GM12878 (cell line): ENCODE data around the gene CHAD. TPM values are rescaled to one million over a fixed set of nuclear protein-coding genes. Genes with fewer than 3 reads are reported as not detected.

Source experiments
- ATAC-seq: fragments of 200-7000 bp; cut with Tn5 transposase; 3 replicates; pipeline ENCODE4 v1.9.1; 2020; ENCODE audit warnings: mild to moderate bottlenecking, moderate library complexity
- BruUV-seq: library from RNA; stranded (reverse); fragments of 400-500 nt; replicated peaks from 2 replicates; lab custom pipeline; 2021; lab: Mats Ljungman, UMichigan
- CTCF ChIA-PET: fragments of 300-600 bp; sonication (Branson Sonifier 250); formaldehyde crosslinking; extraction: SDS; loops from one replicate; lab custom pipeline; 2021; ENCODE audit warnings: inconsistent platforms; lab: Yijun Ruan, JAX
- POLR2A ChIA-PET: fragments of 350-600 bp; formaldehyde crosslinking; extraction: SDS; loops from one replicate; lab custom pipeline; 2021; ENCODE audit warnings: inconsistent platforms; lab: Charles Lee
- RAD21 ChIA-PET: fragments of 300-600 bp; sonication (Branson Sonifier 250); formaldehyde crosslinking; loops from one replicate; lab custom pipeline; 2023; ENCODE audit warnings: antibody characterized with exemption; ENCODE audit not compliant: unreplicated experiment; lab: Charles Lee
- SMC1A ChIA-PET: fragments of 300-600 bp; sonication (Branson Sonifier 250); formaldehyde crosslinking; loops from one replicate; lab custom pipeline; 2023; ENCODE audit not compliant: unreplicated experiment, uncharacterized antibody; lab: Charles Lee
- DNase-seq: peaks from one replicate; pipeline ENCODE4 v3.0.0-alpha.2; 2011; ENCODE audit warnings: low read depth, low spot score
- FAIRE-seq: peaks from 3 replicates; lab custom pipeline; 2011; peaks lifted over from hg19 to GRCh38; lab: Jason Lieb, UNC
- H2AFZ ChIP-seq: 2 replicates; pipeline ENCODE4 v1.6.0; 2011; ENCODE audit warnings: low read depth, low read length, control low read depth; ENCODE audit not compliant: control insufficient read depth
- H3K27ac ChIP-seq: 2 replicates; pipeline ENCODE4 v1.5.1; 2011; ENCODE audit warnings: control low read depth; ENCODE audit not compliant: control insufficient read depth, insufficient read depth
- H3K27me3 ChIP-seq, 2 experiments: replicated peaks in 1 of 2; 2 replicates each; pipeline versions ENCODE4 v1.6.0 to v1.6.1; 2011; ENCODE audit warnings: low read length in 1 of 2; ENCODE audit not compliant: control insufficient read depth in 2 of 2, insufficient read depth in 2 of 2
- H3K36me3 ChIP-seq, 2 experiments: 2 replicates each; pipeline ENCODE4 v1.5.1; 2011; ENCODE audit warnings: low read length in 1 of 2; ENCODE audit not compliant: control insufficient read depth in 2 of 2, insufficient read depth in 2 of 2
- H3K4me1 ChIP-seq: 2 replicates; pipeline ENCODE4 v1.6.1; 2011; ENCODE audit warnings: mild to moderate bottlenecking, low read length, moderate library complexity, mixed read lengths; ENCODE audit not compliant: control insufficient read depth, insufficient read depth
- H3K4me2 ChIP-seq: 2 replicates; pipeline ENCODE4 v1.6.0; 2011; ENCODE audit warnings: control low read depth; ENCODE audit not compliant: control insufficient read depth, insufficient read depth
- H3K4me3 ChIP-seq: fragments of 200-600 bp; sonication (generic); 2 replicates; pipeline ENCODE4 v1.5.1; 2016
- H3K79me2 ChIP-seq: 2 replicates; pipeline ENCODE4 v1.6.0; 2011; ENCODE audit warnings: low read length; ENCODE audit not compliant: control insufficient read depth, insufficient read depth
- H3K9ac ChIP-seq: 2 replicates; pipeline ENCODE4 v1.8.0; 2011; ENCODE audit warnings: low read length, control low read depth, mixed read lengths; ENCODE audit not compliant: control insufficient read depth, insufficient read depth
- H3K9me3 ChIP-seq: replicated peaks from 3 replicates; pipeline ENCODE4 v1.5.1; 2011; ENCODE audit warnings: mild to moderate bottlenecking, low read length; ENCODE audit not compliant: control insufficient read depth, insufficient read depth
- H4K20me1 ChIP-seq: 2 replicates; pipeline ENCODE4 v1.6.0; 2011; ENCODE audit not compliant: control insufficient read depth, insufficient read depth
- BCL11A ChIP-seq: IDR thresholded peaks from 2 replicates; pipeline ENCODE4 v1.6.1; 2011; ENCODE audit warnings: low read depth, low read length
- CBFB ChIP-seq: IDR thresholded peaks from 2 replicates; pipeline ENCODE4 v1.6.1; 2016; ENCODE audit warnings: antibody characterized with exemption, low read depth
- CHD4 ChIP-seq: fragments of 200-600 bp; sonication (generic); IDR thresholded peaks from 2 replicates; pipeline ENCODE4 v1.6.1; 2016; ENCODE audit warnings: mild to moderate bottlenecking
- E2F8 ChIP-seq: fragments of 450-650 bp; IDR thresholded peaks from 2 replicates; pipeline ENCODE4 v1.6.1; 2018; ENCODE audit warnings: mild to moderate bottlenecking, low read depth, moderate library complexity; ENCODE audit not compliant: partially characterized antibody
- ELK1 ChIP-seq: IDR thresholded peaks from 2 replicates; pipeline ENCODE4 v1.6.1; 2012; ENCODE audit warnings: low read depth, low read length, improper control_type of control experiment
- HDAC6 ChIP-seq: fragments of 200-600 bp; sonication (generic); IDR thresholded peaks from one replicate; pipeline ENCODE4 v1.8.0; 2017; ENCODE audit warnings: antibody characterized with exemption; ENCODE audit not compliant: unreplicated experiment
- MTA2 ChIP-seq: fragments of 450-650 bp; IDR thresholded peaks from 2 replicates; pipeline ENCODE4 v1.6.1; 2016; ENCODE audit warnings: low read depth, mild to moderate bottlenecking, moderate library complexity
- NR2F1 ChIP-seq: fragments of 450-650 bp; conservative IDR thresholded peaks from 2 replicates; pipeline ENCODE4 v1.6.1; 2017; ENCODE audit warnings: mild to moderate bottlenecking
- PBX3 ChIP-seq: IDR thresholded peaks from 2 replicates; pipeline ENCODE4 v1.6.1; 2011; ENCODE audit warnings: mild to moderate bottlenecking, low read depth, low read length, moderate library complexity; ENCODE audit not compliant: insufficient replicate concordance
- POU2F2 ChIP-seq: IDR thresholded peaks from 3 replicates; pipeline ENCODE4 v1.6.1; 2011; ENCODE audit warnings: low read depth, mild to moderate bottlenecking, low read length, borderline replicate concordance
- RAD51 ChIP-seq: fragments of 450-650 bp; IDR thresholded peaks from 2 replicates; pipeline ENCODE4 v1.6.1; 2016; ENCODE audit warnings: moderate library complexity, mild to moderate bottlenecking, inconsistent platforms
- RFX5 ChIP-seq: IDR thresholded peaks from 2 replicates; pipeline ENCODE4 v1.6.1; 2011; ENCODE audit warnings: low read depth, low read length, improper control_type of control experiment
- SIX5 ChIP-seq: IDR thresholded peaks from 2 replicates; pipeline ENCODE4 v1.6.1; 2011; ENCODE audit warnings: mild to moderate bottlenecking, low read depth, low read length, moderate library complexity; ENCODE audit not compliant: severe bottlenecking
- SP1 ChIP-seq: IDR thresholded peaks from one replicate; pipeline ENCODE4 v1.6.1; 2011; ENCODE audit warnings: low read depth, low read length
- STAT3 ChIP-seq: IDR thresholded peaks from 2 replicates; pipeline ENCODE4 v1.6.1; 2011; ENCODE audit warnings: low read depth, low read length, improper control_type of control experiment
- SUPT20H ChIP-seq: IDR thresholded peaks from 2 replicates; pipeline ENCODE4 v1.6.1; 2011; ENCODE audit warnings: low read depth, mild to moderate bottlenecking, low read length, moderate library complexity, borderline replicate concordance; ENCODE audit not compliant: control insufficient read depth
- ZNF207 ChIP-seq: fragments of 450-650 bp; IDR thresholded peaks from 2 replicates; pipeline ENCODE4 v1.6.1; 2014; ENCODE audit warnings: antibody characterized with exemption, mild to moderate bottlenecking, borderline replicate concordance
- ZNF274 ChIP-seq: IDR thresholded peaks from one replicate; pipeline ENCODE4 v1.8.0; 2011; ENCODE audit not compliant: insufficient read length, insufficient read depth
- WGBS: methylation state at CpG from one replicate; pipeline ENCODE4 v1.1.6; 2016; ENCODE audit warnings: low lambda C conversion rate; ENCODE audit not compliant: insufficient replicate concordance, insufficient coverage; ENCODE audit errors: missing lambda C conversion rate; 5-methylcytosine and 5-hydroxymethylcytosine counted together
- in situ Hi-C: fragments of 300-500 bp; cut with MboI; formaldehyde crosslinking; loops from 9 replicates; pipeline ENCODE4 v1.14.3; 2018; ENCODE audit warnings: mixed read lengths
- intact Hi-C: fragments of 100-400 bp; cut with micrococcal nuclease; formaldehyde crosslinking; loops from one replicate; pipeline ENCODE4 v1.14.2; 2022; ENCODE audit not compliant: unreplicated experiment
- polyA plus RNA-seq, 11 experiments: library from polyadenylated mRNA; depleted of rRNA in 4 of 11; unstranded in 6 of 11; stranded (reverse) in 5 of 11; fragments of >200 nt; fragmentation: Nextera tagmentation in 4 of 11; fragmentation: Illumina TruSeq in 1 of 11; extraction: Ambion mirVana in 4 of 11; extraction: Trizol in 1 of 11; gene quantifications; 1 replicate in 1 of 11; 2 replicates in 10 of 11; pipeline versions ENCODE4 v1.2.1 to v1.2.3, GENCODE V29; 2011 to 2016; ENCODE audit warnings: inconsistent platforms in 2 of 11, missing spikeins in 2 of 11, low read depth in 1 of 11
- total RNA-seq, 4 experiments: library from RNA; depleted of rRNA in 3 of 4; stranded (reverse); fragments of >200 nt in 3 of 4; fragmentation: Illumina TruSeq in 1 of 4; extraction: Trizol in 1 of 4; gene quantifications; 2 replicates each; pipeline versions ENCODE4 v1.2.1 to v1.2.3, GENCODE V29; 2013 to 2021
- TF ChIP-seq, protein P1 (sequence below): fragments of 450-650 bp; IDR thresholded peaks from 2 replicates; pipeline ENCODE4 v1.6.1; 2017; ENCODE audit warnings: low read depth, mild to moderate bottlenecking, moderate library complexity

CHAD gene
- total and polyA plus RNA-seq, 10 of the 15 experiments (the other 5 are each of a cell fraction or from before 2014, with no cell fraction given), result 0.06 TPM; not detected in 9

GRCh38 chr17:50461550-50462132, 7.0 kb downstream of the CHAD start:
- FAIRE-seq (no peak), DNase-seq (no peak), ATAC-seq (no peak)
- ChIA-PET CTCF (interaction anchor here (0.6 kb wide), 1 partner anchor 17 kb away, joined by 3 read pairs; no protein-coding TSS in a partner anchor), POLR2A (interaction anchor here (0.6 kb wide), 2 partner anchors 108 to 204 kb away, joined by 3 to 8 read pairs; no protein-coding TSS in a partner anchor), RAD21 (no interaction called here), SMC1A (no interaction called here)
- Histone ChIP-seq H3K27me3 (no peaks in the 10 kb centered on the region; a peak in 1 of 4 replicates), H3K79me2 (no peaks in the 10 kb centered on the region), H3K36me3 (no peaks in the 10 kb centered on the region), H2AFZ (no peak overlapping the region), H3K9me3 (no peaks in the 10 kb centered on the region), H3K4me2 (no peak overlapping the region), H3K27ac (no peak overlapping the region), H3K4me3 (no peak overlapping the region), H4K20me1 (no peaks in the 10 kb centered on the region), H3K4me1 (no peaks in the 10 kb centered on the region), H3K9ac (no peak overlapping the region)
- TF ChIP-seq PBX3, result no peak
- no peak for TF ChIP-seq RAD51
- TF ChIP-seq SIX5, result no peak
- TF ChIP-seq POU2F2, result no peak
- no peak for TF ChIP-seq HDAC6
- TF ChIP-seq ELK1, result no peak
- no peak for TF ChIP-seq BCL11A
- TF ChIP-seq, protein P1, sequence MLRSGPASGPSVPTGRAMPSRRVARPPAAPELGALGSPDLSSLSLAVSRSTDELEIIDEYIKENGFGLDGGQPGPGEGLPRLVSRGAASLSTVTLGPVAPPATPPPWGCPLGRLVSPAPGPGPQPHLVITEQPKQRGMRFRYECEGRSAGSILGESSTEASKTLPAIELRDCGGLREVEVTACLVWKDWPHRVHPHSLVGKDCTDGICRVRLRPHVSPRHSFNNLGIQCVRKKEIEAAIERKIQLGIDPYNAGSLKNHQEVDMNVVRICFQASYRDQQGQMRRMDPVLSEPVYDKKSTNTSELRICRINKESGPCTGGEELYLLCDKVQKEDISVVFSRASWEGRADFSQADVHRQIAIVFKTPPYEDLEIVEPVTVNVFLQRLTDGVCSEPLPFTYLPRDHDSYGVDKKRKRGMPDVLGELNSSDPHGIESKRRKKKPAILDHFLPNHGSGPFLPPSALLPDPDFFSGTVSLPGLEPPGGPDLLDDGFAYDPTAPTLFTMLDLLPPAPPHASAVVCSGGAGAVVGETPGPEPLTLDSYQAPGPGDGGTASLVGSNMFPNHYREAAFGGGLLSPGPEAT, result no peak
- no peak for TF ChIP-seq SP1
- TF ChIP-seq ZNF207, result no peak
- no peak for TF ChIP-seq E2F8
- TF ChIP-seq MTA2, result no peak
- no peak for TF ChIP-seq CBFB
- no peak for TF ChIP-seq ZNF274
- TF ChIP-seq STAT3, result no peak
- no peak for TF ChIP-seq RFX5
- no peak for TF ChIP-seq NR2F1
- TF ChIP-seq SUPT20H, result no peak
- no peak for TF ChIP-seq CHD4
- intact Hi-C loops (no loop called here), in situ Hi-C loops (no loop called here)
- no TSS peak for BruUV-seq
- 80% methylated on average over 14 of the region's 14 CpGs for WGBS
